ENCODE results near the gene SUPT3H.

Gene SUPT3H

GRCh38 chr6:45377554-45378333 lies at the start of gene SUPT3H:
Gene SUPT3H, minus strand, starts transcription at chr6:45377934.
- peak; percentile 85 to 87 for DNase-seq

GRCh38 chr6:45426251-45426650 lies 48.5 kb upstream of the SUPT3H start:
- DNase-seq = peak; percentile 31 to 32

GRCh38 chr6:45424451-45424861 lies 46.7 kb upstream of the SUPT3H start:
- peak; percentile 36 to 39 for DNase-seq

GRCh38 chr6:45423824-45424450 lies 46.2 kb upstream of the SUPT3H start:
- peak; percentile 25 to 26 for DNase-seq

GRCh38 chr6:45423111-45423823 lies 45.5 kb upstream of the SUPT3H start:
- peak in 1 of 2 experiments; percentile 32 for DNase-seq

GRCh38 chr6:45422503-45423110 lies 44.9 kb upstream of the SUPT3H start:
- peak in 1 of 2 experiments; percentile 72 for DNase-seq

- peak; percentile 71 to 72 for DNase-seq
These were observed 44.2 kb upstream of the SUPT3H start for GRCh38 chr6:45421709-45422502.

- DNase-seq = peak in 1 of 2 experiments; percentile 64
These were observed 43.4 kb upstream of the SUPT3H start for GRCh38 chr6:45420909-45421708.

- peak; percentile 44 to 47 for DNase-seq
These were observed 42.6 kb upstream of the SUPT3H start for GRCh38 chr6:45420083-45420908.

- peak; percentile 68 to 78 for DNase-seq
These were observed 41.9 kb upstream of the SUPT3H start for GRCh38 chr6:45419571-45420082.

- DNase-seq = no peak
These were observed 39.7 kb upstream of the SUPT3H start for GRCh38 chr6:45417436-45417835.

- DNase-seq = no peak
These were observed 39.0 kb upstream of the SUPT3H start for GRCh38 chr6:45416700-45417099.

- DNase-seq = no peak
These were observed 38.2 kb upstream of the SUPT3H start for GRCh38 chr6:45415788-45416518.

- peak; percentile 62 to 67 for DNase-seq
These were observed 37.6 kb upstream of the SUPT3H start for GRCh38 chr6:45415315-45415714.

GRCh38 chr6:45411959-45412358 lies 34.2 kb upstream of the SUPT3H start:
- no peak for DNase-seq

- DNase-seq = no peak
These were observed 22.3 kb upstream of the SUPT3H start for GRCh38 chr6:45400021-45400420.

- DNase-seq = no peak
These were observed 20.5 kb upstream of the SUPT3H start for GRCh38 chr6:45398075-45398813.

- no peak for DNase-seq
These were observed 16.9 kb upstream of the SUPT3H start for GRCh38 chr6:45394586-45395095.

- DNase-seq = no peak
These were observed 10.6 kb upstream of the SUPT3H start for GRCh38 chr6:45388328-45388727.
